ENCODE measurements around the gene POLR1G.

Gene POLR1G

DNA sequence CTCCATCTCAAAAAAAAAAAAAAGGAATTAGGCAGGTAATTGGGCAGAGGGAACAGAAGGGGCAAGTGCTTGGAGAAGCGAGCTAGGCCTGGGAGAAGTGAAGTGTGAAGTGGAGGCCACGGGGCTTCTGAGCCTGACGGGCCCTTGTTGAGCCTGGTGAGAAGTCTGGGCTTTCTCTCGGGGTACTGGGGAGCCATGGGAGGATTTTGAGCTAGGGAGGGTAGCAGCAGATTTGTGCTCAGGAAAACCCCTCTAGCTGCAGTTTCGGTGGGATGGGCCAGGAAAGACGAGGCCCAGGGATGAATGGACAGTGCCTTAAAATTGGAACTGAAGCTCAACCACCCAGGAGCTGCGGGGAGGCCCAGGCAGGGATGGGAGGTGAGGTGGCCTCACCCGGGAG lies 8.0 kb downstream of the POLR1G start:
- no peak for DNase-seq
- H3K9me3 ChIP-seq, result no peaks in the 10 kb centered on the region
- H3K4me3 ChIP-seq (ENCODE audit: low read depth, low read length), result no peak overlapping the region
- H3K27me3 ChIP-seq, result no peaks in the 10 kb centered on the region
- H3K36me3 ChIP-seq, result peaks cover 67% of the 10 kb centered on the region
- TF ChIP-seq CTCF (IDR thresholded peaks at IDR 0.05; ENCODE audit: low read depth, low read length), result no peak
- no peaks in the 10 kb centered on the region for H3K4me1 ChIP-seq

DNA sequence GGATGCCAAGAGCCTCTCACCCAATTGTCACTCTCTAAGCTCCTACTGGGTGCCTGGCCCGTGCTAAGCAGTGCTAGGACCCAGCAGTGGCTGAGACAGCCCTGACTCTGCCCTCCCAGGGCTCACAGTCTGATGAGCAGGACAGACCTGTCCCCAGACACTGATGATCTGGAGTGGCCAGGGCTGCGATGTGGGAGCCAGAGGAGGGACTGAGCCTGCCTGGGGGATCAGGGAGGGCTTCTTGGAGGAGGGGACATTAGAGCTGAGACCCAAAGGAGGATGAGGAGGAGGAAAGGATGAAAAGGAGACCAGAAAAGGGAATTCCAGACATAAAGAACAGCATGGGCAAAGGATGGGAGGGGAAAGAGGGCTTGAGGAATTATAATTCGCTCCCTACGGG lies 10.7 kb downstream of the POLR1G start:
- H3K36me3 ChIP-seq, result peaks cover 63% of the 10 kb centered on the region
- no peak for DNase-seq
- TF ChIP-seq CTCF (IDR thresholded peaks at IDR 0.05; ENCODE audit: low read depth, low read length), result no peak
- H3K9me3 ChIP-seq, result no peaks in the 10 kb centered on the region
- H3K4me1 ChIP-seq, result no peaks in the 10 kb centered on the region
- H3K4me3 ChIP-seq (ENCODE audit: low read depth, low read length), result no peak overlapping the region
- H3K27me3 ChIP-seq, result no peaks in the 10 kb centered on the region

GRCh38 chr19:45418802-45419201 lies 12.4 kb downstream of the POLR1G start:
- no peak overlapping the region for H3K4me3 ChIP-seq (ENCODE audit: low read depth, low read length)
- no peaks in the 10 kb centered on the region for H3K4me1 ChIP-seq
- no peaks in the 10 kb centered on the region for H3K9me3 ChIP-seq
- H3K36me3 ChIP-seq, result peaks cover 50% of the 10 kb centered on the region
- TF ChIP-seq CTCF (IDR thresholded peaks at IDR 0.05; ENCODE audit: low read depth, low read length), result no peak
- no peaks in the 10 kb centered on the region for H3K27me3 ChIP-seq
- DNase-seq, result no peak

GRCh38 chr19:45419396-45419795 lies 13.0 kb downstream of the POLR1G start:
- H3K4me3 ChIP-seq (ENCODE audit: low read depth, low read length), result no peak overlapping the region
- no peaks in the 10 kb centered on the region for H3K4me1 ChIP-seq
- TF ChIP-seq CTCF (IDR thresholded peaks at IDR 0.05; ENCODE audit: low read depth, low read length), result no peak
- no peak for DNase-seq
- no peaks in the 10 kb centered on the region for H3K27me3 ChIP-seq
- H3K9me3 ChIP-seq, result no peaks in the 10 kb centered on the region
- peaks cover 44% of the 10 kb centered on the region for H3K36me3 ChIP-seq

DNA sequence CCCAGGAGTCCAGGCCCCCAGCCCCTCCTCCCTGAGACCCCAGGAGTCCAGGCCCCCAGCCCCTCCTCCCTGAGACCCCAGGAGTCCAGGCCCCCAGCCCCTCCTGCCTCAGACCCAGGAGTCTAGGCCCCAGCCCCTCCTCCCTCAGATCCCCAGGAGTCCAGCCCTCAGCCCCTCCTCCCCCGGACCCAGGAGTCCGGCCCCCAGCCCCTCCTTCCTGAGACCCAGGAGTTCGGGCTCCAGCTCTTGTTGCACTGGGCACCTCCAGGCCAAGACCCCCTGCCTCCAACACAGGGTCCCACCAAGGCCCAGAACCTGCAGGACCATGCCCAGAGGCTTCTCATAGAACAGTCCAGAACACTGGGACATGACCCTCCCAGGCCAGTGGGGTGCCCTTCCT lies 13.5 kb downstream of the POLR1G start:
- no peak overlapping the region for H3K4me3 ChIP-seq (ENCODE audit: low read depth, low read length)
- no peak for DNase-seq
- no peaks in the 10 kb centered on the region for H3K9me3 ChIP-seq
- no peaks in the 10 kb centered on the region for H3K27me3 ChIP-seq
- H3K36me3 ChIP-seq, result peaks cover 39% of the 10 kb centered on the region
- H3K4me1 ChIP-seq, result no peaks in the 10 kb centered on the region
- no peak for TF ChIP-seq CTCF (IDR thresholded peaks at IDR 0.05; ENCODE audit: low read depth, low read length)

DNA sequence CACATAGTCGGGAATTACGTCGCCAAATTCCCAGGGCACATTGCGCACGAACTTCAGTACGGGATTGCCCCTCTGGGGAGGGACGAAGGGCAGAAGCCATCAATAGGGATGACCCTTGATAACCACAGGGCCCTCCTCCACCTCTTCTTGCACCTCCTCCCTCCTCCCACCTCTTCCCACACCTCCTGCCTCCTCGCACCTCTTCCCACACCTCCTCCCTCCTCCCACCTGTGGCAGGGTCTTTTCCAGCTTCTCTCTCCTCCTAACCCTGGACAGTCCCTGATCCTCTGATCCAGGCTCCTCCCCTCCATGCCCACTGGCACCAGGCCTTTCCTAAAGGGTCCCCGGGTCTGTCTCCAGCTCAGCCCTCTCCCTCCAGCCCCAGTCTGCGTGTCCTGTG lies 13.9 kb downstream of the POLR1G start:
- no peak for DNase-seq
- H3K4me3 ChIP-seq (ENCODE audit: low read depth, low read length), result no peak overlapping the region
- no peaks in the 10 kb centered on the region for H3K9me3 ChIP-seq
- H3K4me1 ChIP-seq, result no peaks in the 10 kb centered on the region
- H3K27me3 ChIP-seq, result no peaks in the 10 kb centered on the region
- no peak for TF ChIP-seq CTCF (IDR thresholded peaks at IDR 0.05; ENCODE audit: low read depth, low read length)
- peaks cover 38% of the 10 kb centered on the region for H3K36me3 ChIP-seq
